HepG2 (cell line): ENCODE measurements around the gene ADSL. TPM values are rescaled to one million over a fixed set of nuclear protein-coding genes. Genes with fewer than 3 reads are reported as not detected.

Source experiments
- ATAC-seq: fragments of 200-7000 bp; cut with Tn5 transposase; 3 replicates; pipeline ENCODE4 v1.9.1; 2020; ENCODE audit warnings: mild to moderate bottlenecking, moderate library complexity
- BruUV-seq: library from RNA; stranded (reverse); fragments of 400-500 nt; replicated peaks from 2 replicates; lab custom pipeline; 2021; lab: Mats Ljungman, UMichigan
- CTCF ChIA-PET: fragments of 300-600 bp; formaldehyde crosslinking; extraction: SDS; loops from one replicate; lab custom pipeline; 2021; ENCODE audit warnings: low total read pairs, inconsistent platforms, low intra/inter-chr PET ratio; lab: Yijun Ruan, JAX
- POLR2A ChIA-PET: fragments of 350-600 bp; sonication (Branson Sonifier 250); formaldehyde crosslinking; loops from one replicate; lab custom pipeline; 2020; ENCODE audit warnings: antibody characterized with exemption, inconsistent platforms; lab: Yijun Ruan, JAX
- DNase-seq: peaks from one replicate; pipeline ENCODE4 v3.0.0-alpha.2; 2015; ENCODE audit warnings: low spot score
- FAIRE-seq: peaks from 3 replicates; lab custom pipeline; 2011; peaks lifted over from hg19 to GRCh38; lab: Jason Lieb, UNC
- H2AFZ ChIP-seq: one replicate; pipeline ENCODE4 v1.6.1; 2011; ENCODE audit warnings: low read length, inconsistent platforms
- H3K27ac ChIP-seq: fragments of 300-600 bp; 3 replicates; pipeline ENCODE4 v1.8.0; 2011; ENCODE audit warnings: mixed run types, mild to moderate bottlenecking, mixed read lengths, low read length, inconsistent platforms; ENCODE audit not compliant: insufficient read depth; ENCODE audit errors: extremely low read length
- H3K27me3 ChIP-seq, 2 experiments: fragments of 200-600 bp in 1 of 2; 2 replicates in 1 of 2; 3 replicates in 1 of 2; pipeline versions ENCODE4 v1.6.0 to v1.8.0; 2011; ENCODE audit warnings: low read length in 2 of 2, mild to moderate bottlenecking in 2 of 2, moderate library complexity in 2 of 2, inconsistent platforms in 1 of 2; ENCODE audit not compliant: insufficient read depth in 2 of 2, control insufficient read depth in 1 of 2
- H3K36me3 ChIP-seq, 2 experiments: fragments of 200-600 bp in 1 of 2; replicated peaks in 1 of 2; 2 replicates in 1 of 2; 3 replicates in 1 of 2; pipeline versions ENCODE4 v1.5.1 to v1.8.0; 2011; ENCODE audit warnings: low read length in 2 of 2, inconsistent platforms in 1 of 2; ENCODE audit not compliant: insufficient read depth in 2 of 2, control insufficient read depth in 1 of 2
- H3K4me1 ChIP-seq: 2 replicates; pipeline ENCODE4 v1.5.1; 2012; ENCODE audit warnings: low read length, inconsistent platforms; ENCODE audit not compliant: insufficient read depth
- H3K4me2 ChIP-seq: 2 replicates; pipeline ENCODE4 v1.6.0; 2011; ENCODE audit warnings: low read depth, low read length, inconsistent platforms
- H3K4me3 ChIP-seq, 3 experiments: fragments of 200-600 bp in 1 of 3; sonication (generic), shearing (Covaris generic) in 1 of 3; replicated peaks in 1 of 3; 2 replicates each; pipeline ENCODE4 v1.5.1; 2011 to 2016; ENCODE audit warnings: low read length in 3 of 3, inconsistent platforms in 2 of 3, low read depth in 2 of 3, mild to moderate bottlenecking in 2 of 3, control low read depth in 1 of 3, mixed read lengths in 1 of 3; ENCODE audit not compliant: insufficient read depth in 1 of 3
- H3K79me2 ChIP-seq: one replicate; pipeline ENCODE4 v1.6.1; 2011; ENCODE audit warnings: low read length, inconsistent platforms; ENCODE audit not compliant: insufficient read depth
- H3K9ac ChIP-seq: 2 replicates; pipeline ENCODE4 v1.6.0; 2011; ENCODE audit warnings: mild to moderate bottlenecking, low read depth, low read length, inconsistent platforms; ENCODE audit not compliant: insufficient read depth
- H3K9me3 ChIP-seq: 2 replicates; pipeline ENCODE4 v1.5.1; 2012; ENCODE audit warnings: mild to moderate bottlenecking, low read length
- H4K20me1 ChIP-seq: 2 replicates; pipeline ENCODE4 v1.6.0; 2011; ENCODE audit warnings: inconsistent platforms, mild to moderate bottlenecking, low read length, moderate library complexity; ENCODE audit not compliant: insufficient read depth
- ARID2 ChIP-seq: sonication (generic); formaldehyde crosslinking; IDR thresholded peaks from 2 replicates; pipeline ENCODE4 v1.8.1; 2022; ENCODE audit warnings: mild to moderate bottlenecking, missing genetic modification reagents, borderline replicate concordance
- ARNT ChIP-seq: fragments of 450-650 bp; IDR thresholded peaks from 2 replicates; pipeline ENCODE4 v1.6.1; 2017
- CCDC6 ChIP-seq: sonication (generic); formaldehyde crosslinking; IDR thresholded peaks from 2 replicates; pipeline ENCODE4 v1.8.1; 2022; ENCODE audit warnings: mild to moderate bottlenecking, missing genetic modification reagents, moderate library complexity
- KDM6A ChIP-seq: IDR thresholded peaks from 2 replicates; pipeline ENCODE4 v1.6.1; 2016; ENCODE audit warnings: low read depth
- NAIF1 ChIP-seq: sonication (generic); formaldehyde crosslinking; IDR thresholded peaks from 2 replicates; pipeline ENCODE4 v1.5.0; 2020; ENCODE audit warnings: mild to moderate bottlenecking, missing genetic modification reagents, borderline replicate concordance
- NFRKB ChIP-seq: fragments of 450-650 bp; IDR thresholded peaks from 2 replicates; pipeline ENCODE4 v1.6.1; 2017
- POGZ ChIP-seq: sonication (generic); formaldehyde crosslinking; IDR thresholded peaks from 2 replicates; pipeline ENCODE4 v1.4.0; 2020; ENCODE audit warnings: mild to moderate bottlenecking, missing genetic modification reagents
- SIX4 ChIP-seq: sonication (generic); formaldehyde crosslinking; IDR thresholded peaks from 2 replicates; pipeline ENCODE4 v1.4.0; 2020; ENCODE audit warnings: missing genetic modification reagents
- TCF12 ChIP-seq, 2 experiments: fragments of 450-650 bp in 1 of 2; sonication (generic) in 1 of 2; formaldehyde crosslinking in 1 of 2; IDR thresholded peaks; 2 replicates each; pipeline versions ENCODE4 v1.6.1 to v1.8.0; 2017 to 2022; ENCODE audit warnings: antibody characterized with exemption in 1 of 2, mild to moderate bottlenecking in 1 of 2, missing genetic modification reagents in 1 of 2, moderate library complexity in 1 of 2
- TSC22D2 ChIP-seq: sonication (generic); formaldehyde crosslinking; IDR thresholded peaks from 2 replicates; pipeline ENCODE4 v1.5.1; 2020; ENCODE audit warnings: missing genetic modification reagents, mild to moderate bottlenecking, borderline replicate concordance
- YY1 ChIP-seq: IDR thresholded peaks from 2 replicates; pipeline ENCODE4 v1.6.1; 2011; ENCODE audit warnings: low read length, low read depth, moderate library complexity, mild to moderate bottlenecking; ENCODE audit not compliant: insufficient read depth, insufficient replicate concordance
- ZFAT ChIP-seq: sonication (generic); formaldehyde crosslinking; conservative IDR thresholded peaks from 2 replicates; pipeline ENCODE4 v1.8.1; 2023; ENCODE audit warnings: missing genetic modification reagents, inconsistent platforms
- ZNF180 ChIP-seq: sonication (generic); formaldehyde crosslinking; IDR thresholded peaks from 2 replicates; pipeline ENCODE4 v1.4.0; 2020; ENCODE audit warnings: low read depth, missing genetic modification reagents, borderline replicate concordance
- ZNF234 ChIP-seq: sonication (generic); formaldehyde crosslinking; conservative IDR thresholded peaks from 2 replicates; pipeline ENCODE4 v1.5.1; 2020; ENCODE audit warnings: mild to moderate bottlenecking, missing genetic modification reagents
- ZNF558 ChIP-seq: sonication (generic); formaldehyde crosslinking; IDR thresholded peaks from 2 replicates; pipeline ENCODE4 v1.9.0; 2022; ENCODE audit warnings: mild to moderate bottlenecking, missing genetic modification reagents, borderline replicate concordance
- ZNF790 ChIP-seq: sonication (generic); formaldehyde crosslinking; IDR thresholded peaks from 2 replicates; pipeline ENCODE4 v1.8.0; 2022; ENCODE audit warnings: missing genetic modification reagents, mild to moderate bottlenecking, borderline replicate concordance
- WGBS: methylation state at CpG from one replicate; pipeline ENCODE4 v1.1.6; 2017; ENCODE audit warnings: low lambda C conversion rate; 5-methylcytosine and 5-hydroxymethylcytosine counted together
- in situ Hi-C: cut with HindIII; loops from 2 replicates; pipeline ENCODE4 v1.10.0; 2017; ENCODE audit warnings: low pct_unique_long_range_greater_than_20kb; ENCODE audit not compliant: extremely low pct_ligation_motif_present
- intact Hi-C: fragments of 100-400 bp; cut with micrococcal nuclease; formaldehyde crosslinking; loops from one replicate; pipeline ENCODE4 v1.10.0; 2022; ENCODE audit not compliant: unreplicated experiment
- polyA plus RNA-seq, 8 experiments: library from polyadenylated mRNA; depleted of rRNA in 3 of 8; stranded (reverse) in 7 of 8; unstranded in 1 of 8; fragments of >200 nt; fragmentation: Illumina TruSeq in 4 of 8; extraction: Trizol in 4 of 8; gene quantifications; 2 replicates each; pipeline versions ENCODE4 v1.2.1 to v1.2.3, GENCODE V29; 2011 to 2016; ENCODE audit warnings: low read depth in 4 of 8, missing spikeins in 1 of 8, mixed read lengths in 1 of 8; ENCODE audit not compliant: insufficient read depth in 1 of 8
- total RNA-seq, 5 experiments: library from RNA; depleted of rRNA; stranded (reverse); fragments of >200 nt; fragmentation: Illumina TruSeq; extraction: Trizol; gene quantifications; 2 replicates each; pipeline ENCODE4 v1.2.3, GENCODE V29; 2016; ENCODE audit warnings: low read depth in 1 of 5
- TF ChIP-seq, protein P1 (sequence below): sonication (generic); formaldehyde crosslinking; IDR thresholded peaks from 2 replicates; pipeline ENCODE4 v1.4.0; 2020; ENCODE audit warnings: missing genetic modification reagents

Gene ADSL
- total and polyA plus RNA-seq, 2 of the 13 experiments (the other 11 are each of a cell fraction or from before 2014, with no cell fraction given): 123 to 174 TPM

- intact Hi-C loops: no loop called here
- Histone ChIP-seq H2AFZ (no peak overlapping the region), H3K79me2 (no peaks in the 10 kb centered on the region), H3K27ac (no peak overlapping the region), H3K4me3 (no peak overlapping the region), H3K27me3 (no peaks in the 10 kb centered on the region), H3K4me2 (no peak overlapping the region), H3K36me3 (peaks cover 0 to 10% of the 10 kb centered on the region in 2 experiments; a peak in 2 of 5 replicates), H3K9me3 (no peaks in the 10 kb centered on the region), H4K20me1 (no peaks in the 10 kb centered on the region), H3K4me1 (no peaks in the 10 kb centered on the region), H3K9ac (no peak overlapping the region)
- DNase-seq (no peak), FAIRE-seq (no peak), ATAC-seq (no peak)
- in situ Hi-C loops: no loop called here
- ChIA-PET POLR2A (no interaction called here), CTCF (no interaction called here)
- TF ChIP-seq ZNF234 (CRISPR knock-in tag): no peak
- no peak for TF ChIP-seq NAIF1
- no peak for TF ChIP-seq NFRKB
- TF ChIP-seq YY1: no peak
- TF ChIP-seq ZFAT (CRISPR knock-in tag): no peak
- no peak for TF ChIP-seq TSC22D2 (CRISPR knock-in tag)
- WGBS: 100% methylated on average over 2 of the region's 2 CpGs
- BruUV-seq: no TSS peak
These were observed 53.3 kb downstream of the ADSL start for GRCh38 chr22:40399621-40400020.

- no peak for DNase-seq
- in situ Hi-C loops: no loop called here
- no peak overlapping the region for H3K4me2 ChIP-seq
- H2AFZ ChIP-seq: no peak overlapping the region
- FAIRE-seq: no peak
- peaks cover 0 to 15% of the 10 kb centered on the region in 2 experiments; a peak in 3 of 5 replicates for H3K36me3 ChIP-seq
- H4K20me1 ChIP-seq: no peaks in the 10 kb centered on the region
- no peak for TF ChIP-seq CCDC6 (CRISPR knock-in tag)
- TF ChIP-seq, protein P1, sequence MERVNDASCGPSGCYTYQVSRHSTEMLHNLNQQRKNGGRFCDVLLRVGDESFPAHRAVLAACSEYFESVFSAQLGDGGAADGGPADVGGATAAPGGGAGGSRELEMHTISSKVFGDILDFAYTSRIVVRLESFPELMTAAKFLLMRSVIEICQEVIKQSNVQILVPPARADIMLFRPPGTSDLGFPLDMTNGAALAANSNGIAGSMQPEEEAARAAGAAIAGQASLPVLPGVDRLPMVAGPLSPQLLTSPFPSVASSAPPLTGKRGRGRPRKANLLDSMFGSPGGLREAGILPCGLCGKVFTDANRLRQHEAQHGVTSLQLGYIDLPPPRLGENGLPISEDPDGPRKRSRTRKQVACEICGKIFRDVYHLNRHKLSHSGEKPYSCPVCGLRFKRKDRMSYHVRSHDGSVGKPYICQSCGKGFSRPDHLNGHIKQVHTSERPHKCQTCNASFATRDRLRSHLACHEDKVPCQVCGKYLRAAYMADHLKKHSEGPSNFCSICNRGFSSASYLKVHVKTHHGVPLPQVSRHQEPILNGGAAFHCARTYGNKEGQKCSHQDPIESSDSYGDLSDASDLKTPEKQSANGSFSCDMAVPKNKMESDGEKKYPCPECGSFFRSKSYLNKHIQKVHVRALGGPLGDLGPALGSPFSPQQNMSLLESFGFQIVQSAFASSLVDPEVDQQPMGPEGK (CRISPR knock-in tag): no peak
- TF ChIP-seq SIX4 (CRISPR knock-in tag): no peak
- TF ChIP-seq ZNF180 (CRISPR knock-in tag): no peak
- no peak for TF ChIP-seq ZNF790 (CRISPR knock-in tag)
- no peak for TF ChIP-seq ARID2 (CRISPR knock-in tag)
- no peak for TF ChIP-seq ZNF558 (CRISPR knock-in tag)
- TF ChIP-seq ARNT: no peak
- no peak for TF ChIP-seq TCF12 (IDR thresholded peaks at IDR 0.05)
- no peak for TF ChIP-seq TCF12 (CRISPR knock-in tag; IDR thresholded peaks at IDR 0.05)
- no peak for TF ChIP-seq KDM6A (CRISPR knock-in tag)
- no peak for TF ChIP-seq POGZ
- TF ChIP-seq, all 625 proteins: peak for 0
- ChIA-PET CTCF (no interaction called here), POLR2A (no interaction called here)
- H3K4me1 ChIP-seq: no peaks in the 10 kb centered on the region
- no peak for ATAC-seq
- intact Hi-C loops: no loop called here
- WGBS: 95% methylated on average over 15 of the region's 15 CpGs
- H3K9ac ChIP-seq: no peak overlapping the region
- no peaks in the 10 kb centered on the region for H3K9me3 ChIP-seq
- no peaks in the 10 kb centered on the region for H3K27me3 ChIP-seq
- no TSS peak for BruUV-seq
- no peak overlapping the region for H3K27ac ChIP-seq
- H3K79me2 ChIP-seq: no peaks in the 10 kb centered on the region
- no peak overlapping the region for H3K4me3 ChIP-seq
These were observed 53.9 kb downstream of the ADSL start for GRCh38 chr22:40400159-40400558.
